GM10248 (cell line): ENCODE results near the gene ZFR2.

Source experiments
- CTCF ChIA-PET: fragments of 300-600 bp; sonication (Branson Sonifier 250); formaldehyde crosslinking; extraction: SDS; loops from one replicate; lab custom pipeline; 2021; ENCODE audit warnings: antibody characterized with exemption; lab: Yijun Ruan, JAX
- POLR2A ChIA-PET: fragments of 350-650 bp; sonication (Branson Sonifier 250); formaldehyde crosslinking; extraction: SDS; loops from one replicate; lab custom pipeline; 2020; ENCODE audit warnings: antibody characterized with exemption; lab: Yijun Ruan, JAX
- DNase-seq: peaks from one replicate; pipeline ENCODE4 v3.0.0; 2012; ENCODE audit errors: extremely low spot score
- CTCF ChIP-seq: IDR thresholded peaks from 2 replicates; pipeline ENCODE4 v1.5.1; 2012; ENCODE audit warnings: mild to moderate bottlenecking, low read depth; ENCODE audit errors: extremely low read depth, missing control alignments, control extremely low read depth

ZFR2 gene

GRCh38 chr19:3857449-3858003, 11.3 kb downstream of the ZFR2 start:
- ChIA-PET POLR2A (interaction anchor here (0.5 to 0.7 kb wide), 2 partner anchors 130 to 316 kb away, joined by 3 to 9 read pairs; no protein-coding TSS in a partner anchor), CTCF (no interaction called here)
- DNase-seq = peak; percentile 81
- TF ChIP-seq CTCF = no peak

- ChIA-PET CTCF (interaction anchor here (1.9 kb wide), 1 partner anchor 8 kb away, joined by 5 read pairs; no protein-coding TSS in a partner anchor), POLR2A (no interaction called here)
- TF ChIP-seq CTCF = no peak
- no peak for DNase-seq
Observed at GRCh38 chr19:3855320-3855719, 13.5 kb downstream of the ZFR2 start.

GRCh38 chr19:3852614-3853254, 16.1 kb downstream of the ZFR2 start:
- CTCF ChIA-PET = interaction anchor here (1.0 to 1.9 kb wide), 3 partner anchors 11 to 355 kb away, joined by 3 to 5 read pairs (median 3); no protein-coding TSS in a partner anchor
- DNase-seq = no peak
- POLR2A ChIA-PET = no interaction called here
- TF ChIP-seq CTCF = peak; percentile 13

- no peak for TF ChIP-seq CTCF
- CTCF ChIA-PET = interaction anchor here (1.0 kb wide), 1 partner anchor 11 kb away, joined by 3 read pairs; no protein-coding TSS in a partner anchor
- no peak for DNase-seq
- POLR2A ChIA-PET = no interaction called here
Observed at GRCh38 chr19:3852177-3852511, 16.7 kb downstream of the ZFR2 start.

GRCh38 chr19:3851254-3852176, 17.3 kb downstream of the ZFR2 start:
- ChIA-PET POLR2A (no interaction called here), CTCF (no interaction called here)
- no peak for DNase-seq
- no peak for TF ChIP-seq CTCF

GRCh38 chr19:3850320-3850972, 18.4 kb downstream of the ZFR2 start:
- ChIA-PET CTCF (no interaction called here), POLR2A (no interaction called here)
- DNase-seq = no peak
- no peak for TF ChIP-seq CTCF
